RPMI8226 (cell line): ENCODE results near the gene RNASEH2A.

Experiments
- DNase-seq: peaks from one replicate; pipeline ENCODE4 v3.0.0-alpha.2; 2015

Gene RNASEH2A

GRCh38 chr19:12806242-12807081 is at the start of gene RNASEH2A:
Gene RNASEH2A (plus strand): TSS chr19:12806584. CDS start chr19:12806674, 90 bp downstream.
- DNase-seq: peak; percentile 95

- peak; percentile 75 for DNase-seq
Observed at GRCh38 chr19:12757544-12758274, 48.7 kb upstream of the RNASEH2A start.

GRCh38 chr19:12759686-12760085 is 46.7 kb upstream of the RNASEH2A start:
- DNase-seq: no peak

GRCh38 chr19:12763100-12763499 is 43.3 kb upstream of the RNASEH2A start:
- no peak for DNase-seq

GRCh38 chr19:12764698-12765097 is 41.7 kb upstream of the RNASEH2A start:
- no peak for DNase-seq

- peak; percentile 84 for DNase-seq
Observed at GRCh38 chr19:12766051-12766521, 40.3 kb upstream of the RNASEH2A start.

GRCh38 chr19:12767150-12767549 is 39.2 kb upstream of the RNASEH2A start:
- DNase-seq: no peak

- no peak for DNase-seq
Observed at GRCh38 chr19:12767666-12768065, 38.7 kb upstream of the RNASEH2A start.

- DNase-seq: no peak
Observed at GRCh38 chr19:12769689-12770088, 36.7 kb upstream of the RNASEH2A start.

GRCh38 chr19:12770922-12771321 is 35.5 kb upstream of the RNASEH2A start:
- no peak for DNase-seq

- no peak for DNase-seq
Observed at GRCh38 chr19:12772323-12772722, 34.1 kb upstream of the RNASEH2A start.

GRCh38 chr19:12773571-12773970 is 32.8 kb upstream of the RNASEH2A start:
- peak; percentile 51 for DNase-seq

GRCh38 chr19:12774588-12775555 is 31.5 kb upstream of the RNASEH2A start, which contains the start of gene HOOK2:
Gene HOOK2 (minus strand): TSS chr19:12775552. CDS start chr19:12775449, 103 bp downstream.
- peak; percentile 83 for DNase-seq

GRCh38 chr19:12777217-12778016 is 29.0 kb upstream of the RNASEH2A start:
- DNase-seq: peak; percentile 85

- peak; percentile 90 for DNase-seq
Observed at GRCh38 chr19:12778017-12778904, 28.1 kb upstream of the RNASEH2A start.

GRCh38 chr19:12778905-12779161 is 27.6 kb upstream of the RNASEH2A start:
- no peak for DNase-seq

GRCh38 chr19:12779162-12779993 is 27.0 kb upstream of the RNASEH2A start:
- DNase-seq: peak; percentile 53

GRCh38 chr19:12782174-12782423 is 24.3 kb upstream of the RNASEH2A start:
- DNase-seq: no peak

- DNase-seq: peak; percentile 72
Observed at GRCh38 chr19:12782424-12783290, 23.7 kb upstream of the RNASEH2A start.
